ENCODE results near the gene ESCO1. TPM values are rescaled to one million over a fixed set of nuclear protein-coding genes. Genes with fewer than 3 reads are reported as not detected.

Gene ESCO1
- total RNA-seq, 1 experiment from 2014 or later: 36.7 TPM

DNA sequence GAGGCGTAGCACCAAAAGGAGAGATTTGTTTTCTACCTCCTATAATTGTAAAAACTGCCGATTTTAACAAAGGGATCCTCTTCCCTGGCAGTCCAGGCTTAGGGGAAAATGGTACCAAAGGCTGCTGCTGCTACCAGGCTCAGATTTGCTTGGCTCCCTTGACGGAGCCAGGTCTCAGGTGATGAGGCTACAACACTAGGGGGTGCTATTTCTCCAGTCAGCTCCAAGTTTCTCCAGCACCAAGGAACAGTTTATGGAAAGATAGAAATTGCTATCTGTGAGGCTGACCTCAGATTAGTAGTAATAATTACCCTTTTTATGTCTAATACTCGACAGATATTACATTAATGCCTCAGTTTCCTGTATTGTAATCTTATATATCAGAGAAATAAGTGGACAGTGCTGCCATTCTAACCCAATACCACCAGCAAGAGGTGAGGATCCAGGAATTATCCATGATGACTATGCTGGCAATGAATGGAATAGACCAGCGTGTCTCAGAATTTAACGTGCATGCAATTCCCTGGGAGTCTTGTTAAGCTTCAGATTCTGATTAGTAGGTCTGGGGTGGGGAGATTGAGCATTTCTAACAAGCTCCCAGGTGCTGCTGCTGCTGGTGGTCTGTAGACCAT lies 111.3 kb downstream of the ESCO1 start:
- Histone ChIP-seq H3K27me3 (ENCODE audit: insufficient read depth, low read length) (no peaks in the 10 kb centered on the region), H3K9me3 (ENCODE audit: control insufficient read depth, low read depth, low read length) (no peaks in the 10 kb centered on the region), H2AFZ (ENCODE audit: low read length) (no peak overlapping the region), H2BK20ac (ENCODE audit: low read depth, low read length, poor library complexity, severe bottlenecking) (no peak overlapping the region), H3K56ac (ENCODE audit: insufficient read length, low read depth, low read length) (no peak overlapping the region), H3K23ac (ENCODE audit: insufficient read length, low read depth, low read length) (no peak overlapping the region), H3K4ac (ENCODE audit: low read depth, low read length) (no peak overlapping the region), H2BK120ac (ENCODE audit: low read depth, low read length, poor library complexity, severe bottlenecking) (no peak overlapping the region), H3K4me2 (ENCODE audit: insufficient read depth, insufficient read length, low read length) (no peak overlapping the region), H4K20me1 (ENCODE audit: control insufficient read depth, insufficient read depth, insufficient read length) (no peaks in the 10 kb centered on the region), H3K9ac (ENCODE audit: extremely low read depth, insufficient read length, low read length) (no peak overlapping the region), H2BK12ac (ENCODE audit: insufficient read length, low read depth, low read length) (no peak overlapping the region), H3K14ac (ENCODE audit: insufficient read depth, low read length) (no peak overlapping the region), H2BK5ac (ENCODE audit: insufficient read length, low read length) (no peak overlapping the region), H4K8ac (replicated peaks; ENCODE audit: insufficient read length, low read depth, low read length) (no peak overlapping the region), H3K79me2 (ENCODE audit: insufficient read depth, low read length) (no peaks in the 10 kb centered on the region), H3K23me2 (ENCODE audit: insufficient read length, low read depth, low read length, poor library complexity, severe bottlenecking) (no peaks in the 10 kb centered on the region), H3K27ac (ENCODE audit: insufficient read length, low read depth, low read length) (no peak overlapping the region), H4K5ac (ENCODE audit: insufficient read length, low read depth, low read length) (no peak overlapping the region), H3K79me1 (ENCODE audit: insufficient read depth, low read depth, low read length, poor library complexity, severe bottlenecking) (no peaks in the 10 kb centered on the region), H2AK5ac (ENCODE audit: insufficient read length, low read length) (no peak overlapping the region), H4K91ac (ENCODE audit: insufficient read length, low read depth, low read length) (no peak overlapping the region), H3K18ac (ENCODE audit: insufficient read length, low read depth, low read length) (no peak overlapping the region), H3T11ph (ENCODE audit: low read length) (no peak overlapping the region), H3K4me1 (ENCODE audit: insufficient read depth, low read length) (peaks cover 2% of the 10 kb centered on the region; the same call in 1 of the 2 replicates), H2BK15ac (ENCODE audit: low read depth, low read length) (no peak overlapping the region)
- DNase-seq: peak; percentile 64
- no CpG with 5 or more reads among the region's 6 CpGs for WGBS (ENCODE audit: extremely low coverage, insufficient read length, low lambda C conversion rate)
- TF ChIP-seq, protein P1, sequence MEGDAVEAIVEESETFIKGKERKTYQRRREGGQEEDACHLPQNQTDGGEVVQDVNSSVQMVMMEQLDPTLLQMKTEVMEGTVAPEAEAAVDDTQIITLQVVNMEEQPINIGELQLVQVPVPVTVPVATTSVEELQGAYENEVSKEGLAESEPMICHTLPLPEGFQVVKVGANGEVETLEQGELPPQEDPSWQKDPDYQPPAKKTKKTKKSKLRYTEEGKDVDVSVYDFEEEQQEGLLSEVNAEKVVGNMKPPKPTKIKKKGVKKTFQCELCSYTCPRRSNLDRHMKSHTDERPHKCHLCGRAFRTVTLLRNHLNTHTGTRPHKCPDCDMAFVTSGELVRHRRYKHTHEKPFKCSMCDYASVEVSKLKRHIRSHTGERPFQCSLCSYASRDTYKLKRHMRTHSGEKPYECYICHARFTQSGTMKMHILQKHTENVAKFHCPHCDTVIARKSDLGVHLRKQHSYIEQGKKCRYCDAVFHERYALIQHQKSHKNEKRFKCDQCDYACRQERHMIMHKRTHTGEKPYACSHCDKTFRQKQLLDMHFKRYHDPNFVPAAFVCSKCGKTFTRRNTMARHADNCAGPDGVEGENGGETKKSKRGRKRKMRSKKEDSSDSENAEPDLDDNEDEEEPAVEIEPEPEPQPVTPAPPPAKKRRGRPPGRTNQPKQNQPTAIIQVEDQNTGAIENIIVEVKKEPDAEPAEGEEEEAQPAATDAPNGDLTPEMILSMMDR (conservative IDR thresholded peaks at IDR 0.05): peak; percentile 89
- H3K27ac Mint-ChIP-seq: no peak overlapping the region
- peaks cover 9 to 11% of the 10 kb centered on the region in 2 experiments for H3K4me1 Mint-ChIP-seq
- no peak overlapping the region for H3K4me3 Mint-ChIP-seq
- 0 out of 7 replicates have a peak, but pooled peaks cover 0 to 5% (median 0%) of the 10 kb centered on the region in 3 experiments for H3K36me3 Mint-ChIP-seq (ENCODE audit: insufficient read depth in 1 of 3, low read depth in 3 of 3)
- H3K9me3 Mint-ChIP-seq: no peaks in the 10 kb centered on the region
- H3K27me3 Mint-ChIP-seq (ENCODE audit: low read depth): no peaks in the 10 kb centered on the region

All from H9 (cell line).